ENCODE data around the gene CAPZB. TPM values are rescaled to one million over a fixed set of nuclear protein-coding genes. Genes with fewer than 3 reads are reported as not detected.

The CAPZB gene
- polyA plus RNA-seq, 3 donors: 290 to 504 (median 407) TPM

DNA sequence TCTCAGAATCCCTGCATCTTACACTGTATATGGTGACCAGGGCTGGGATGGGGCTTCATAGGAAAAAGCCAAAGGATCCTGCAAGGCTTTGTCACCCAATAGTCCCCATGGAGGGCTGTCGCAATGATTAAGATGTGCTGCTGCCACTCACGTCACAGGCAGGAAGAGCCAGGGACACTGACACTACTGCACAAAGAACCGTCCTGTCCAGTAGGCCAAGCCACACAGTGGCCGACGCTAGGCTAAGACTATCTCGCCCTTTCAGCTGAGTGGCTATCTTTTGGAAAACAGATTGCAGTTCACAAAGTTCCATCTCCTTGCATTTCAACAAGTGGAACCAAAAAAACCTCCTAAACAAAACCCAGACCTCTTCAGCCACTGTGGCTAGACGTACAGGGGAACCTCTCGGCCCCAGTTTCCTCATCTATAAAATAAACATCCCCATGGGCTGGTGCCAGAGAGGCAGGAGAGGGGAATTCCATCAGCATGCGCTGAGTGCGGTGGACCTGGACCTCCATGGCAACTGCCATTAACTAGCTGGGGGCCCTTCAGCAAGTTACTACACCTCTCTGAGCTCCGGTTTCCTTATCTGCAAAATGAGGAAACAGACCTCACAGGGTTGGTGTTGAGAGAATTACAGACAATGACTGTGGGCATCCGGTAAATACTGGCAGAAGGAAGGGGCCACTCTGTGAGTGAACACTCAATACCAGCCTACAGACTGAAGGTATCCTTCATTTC is 8.7 kb downstream of the CAPZB start:
- Histone ChIP-seq H3K27me3 (ENCODE audit: control insufficient read depth in 2 of 2, insufficient read depth in 2 of 2, low read length in 2 of 2) (no peaks in the 10 kb centered on the region), H4K20me1 (ENCODE audit: insufficient read depth, low read length) (peaks cover 99% of the 10 kb centered on the region), H3K79me2 (ENCODE audit: insufficient read depth, low read length) (peaks cover 100% of the 10 kb centered on the region)

DNA sequence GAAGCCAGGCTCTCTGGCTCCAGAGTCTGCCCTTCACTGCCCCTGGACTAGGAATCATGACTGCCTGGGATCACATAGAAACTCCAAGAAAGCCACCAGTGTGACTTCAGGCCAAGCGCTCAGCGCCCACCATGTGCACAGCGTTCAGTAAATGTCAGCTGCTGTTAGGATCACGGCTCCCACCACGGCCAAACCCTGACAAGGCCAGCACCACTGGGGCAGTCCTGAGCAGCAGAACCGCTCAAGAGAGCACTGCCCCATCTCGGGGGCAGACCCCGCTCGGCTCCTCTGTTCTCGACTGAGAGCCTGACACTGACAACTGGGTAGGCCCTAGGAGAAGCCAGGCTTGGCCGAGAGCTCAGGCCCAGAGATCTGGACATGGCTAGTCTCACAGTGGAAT is 10.0 kb downstream of the CAPZB start:
- Mint-ChIP-seq H3K27ac (peak overlapping the region in 6 of 7 donors; percentile 13 to 97 (median 58)), H3K36me3 (peaks cover 42 to 61% of the 10 kb centered on the region in 2 donors), H3K4me1 (peaks cover 82% of the 10 kb centered on the region), H3K27me3 (ENCODE audit: low read depth in 3 of 3) (peaks cover 0 to 4% (median 0%) of the 10 kb centered on the region in 3 donors), H3K9me3 (no peaks in the 10 kb centered on the region), H3K4me3 (no peak overlapping the region)
- TF ChIP-seq, protein P1, sequence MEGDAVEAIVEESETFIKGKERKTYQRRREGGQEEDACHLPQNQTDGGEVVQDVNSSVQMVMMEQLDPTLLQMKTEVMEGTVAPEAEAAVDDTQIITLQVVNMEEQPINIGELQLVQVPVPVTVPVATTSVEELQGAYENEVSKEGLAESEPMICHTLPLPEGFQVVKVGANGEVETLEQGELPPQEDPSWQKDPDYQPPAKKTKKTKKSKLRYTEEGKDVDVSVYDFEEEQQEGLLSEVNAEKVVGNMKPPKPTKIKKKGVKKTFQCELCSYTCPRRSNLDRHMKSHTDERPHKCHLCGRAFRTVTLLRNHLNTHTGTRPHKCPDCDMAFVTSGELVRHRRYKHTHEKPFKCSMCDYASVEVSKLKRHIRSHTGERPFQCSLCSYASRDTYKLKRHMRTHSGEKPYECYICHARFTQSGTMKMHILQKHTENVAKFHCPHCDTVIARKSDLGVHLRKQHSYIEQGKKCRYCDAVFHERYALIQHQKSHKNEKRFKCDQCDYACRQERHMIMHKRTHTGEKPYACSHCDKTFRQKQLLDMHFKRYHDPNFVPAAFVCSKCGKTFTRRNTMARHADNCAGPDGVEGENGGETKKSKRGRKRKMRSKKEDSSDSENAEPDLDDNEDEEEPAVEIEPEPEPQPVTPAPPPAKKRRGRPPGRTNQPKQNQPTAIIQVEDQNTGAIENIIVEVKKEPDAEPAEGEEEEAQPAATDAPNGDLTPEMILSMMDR (IDR thresholded peaks at IDR 0.05): no peak
- Histone ChIP-seq H3K9ac (ENCODE audit: insufficient read depth, low read length, poor library complexity, severe bottlenecking) (no peak overlapping the region), H3K27me3 (ENCODE audit: control insufficient read depth in 2 of 2, insufficient read depth in 2 of 2, low read length in 2 of 2) (no peaks in the 10 kb centered on the region), H3K4me3 (replicated peaks in 1 of 3; ENCODE audit: low read depth in 2 of 3, low read length in 3 of 3) (no peak overlapping the region), H3K4me2 (replicated peaks; ENCODE audit: extremely low read depth, low read length, poor library complexity, severe bottlenecking) (no peak overlapping the region), H3K9me3 (replicated peaks in 1 of 2; ENCODE audit: control insufficient read depth in 1 of 2, insufficient read depth in 1 of 2, low read length in 2 of 2) (no peaks in the 10 kb centered on the region), H2AFZ (ENCODE audit: insufficient read depth, low read depth, low read length, poor library complexity, severe bottlenecking) (no peak overlapping the region), H3K36me3 (replicated peaks in 1 of 2; ENCODE audit: control insufficient read depth in 1 of 2, insufficient read depth in 2 of 2, low read length in 2 of 2) (peaks cover 4 to 56% of the 10 kb centered on the region in 2 donors), H4K20me1 (ENCODE audit: insufficient read depth, low read length) (peaks cover 98% of the 10 kb centered on the region), H3K27ac (ENCODE audit: low read depth in 1 of 2, low read length in 2 of 2) (peak overlapping the region; percentile 19 to 92), H3K79me2 (ENCODE audit: insufficient read depth, low read length) (peaks cover 100% of the 10 kb centered on the region), H3K4me1 (ENCODE audit: control insufficient read depth in 1 of 2, insufficient read depth in 2 of 2, low read length in 2 of 2) (peaks cover 61 to 71% of the 10 kb centered on the region in 2 donors)
- DNase-seq: no peak
- 99% methylated on average over 10 of the region's 11 CpGs for WGBS (ENCODE audit: insufficient coverage)
- intact Hi-C loops (cut with micrococcal nuclease): loop anchor here in 1 of 2 donors (5.0 kb wide), 2 partner anchors 38 to 83 kb away; no protein-coding TSS in a partner anchor

More for the DNA sequence above, 8.7 kb downstream of the CAPZB start:
- peaks cover 80% of the 10 kb centered on the region for H3K4me1 Mint-ChIP-seq
- TF ChIP-seq, protein P1 (IDR thresholded peaks at IDR 0.05): no peak
- DNase-seq: peak; percentile 70 to 82 (median 72)
- H3K4me3 ChIP-seq (replicated peaks in 1 of 3; ENCODE audit: low read depth in 2 of 3, low read length in 3 of 3): peak overlapping the region; percentile 2 to 60 (median 21)
- peak overlapping the region; percentile 57 for H3K9ac ChIP-seq (ENCODE audit: insufficient read depth, low read length, poor library complexity, severe bottlenecking)
- H3K4me2 ChIP-seq (replicated peaks; ENCODE audit: extremely low read depth, low read length, poor library complexity, severe bottlenecking): peak overlapping the region; percentile 78
- no peaks in the 10 kb centered on the region for H3K9me3 Mint-ChIP-seq
- peaks cover 4 to 56% of the 10 kb centered on the region in 2 donors for H3K36me3 ChIP-seq (replicated peaks in 1 of 2; ENCODE audit: control insufficient read depth in 1 of 2, insufficient read depth in 2 of 2, low read length in 2 of 2)
- no peaks in the 10 kb centered on the region for H3K9me3 ChIP-seq (replicated peaks in 1 of 2; ENCODE audit: control insufficient read depth in 1 of 2, insufficient read depth in 1 of 2, low read length in 2 of 2)
- peaks cover 57 to 71% of the 10 kb centered on the region in 2 donors for H3K4me1 ChIP-seq (ENCODE audit: control insufficient read depth in 1 of 2, insufficient read depth in 2 of 2, low read length in 2 of 2)
- intact Hi-C loops (cut with micrococcal nuclease): loop anchor here in 1 of 2 donors (5.0 kb wide), 2 partner anchors 39 to 84 kb away; no protein-coding TSS in a partner anchor
- no peak overlapping the region for H2AFZ ChIP-seq (ENCODE audit: insufficient read depth, low read depth, low read length, poor library complexity, severe bottlenecking)
- peak overlapping the region; percentile 95 to 98 (median 96) for H3K27ac Mint-ChIP-seq
- peak overlapping the region; percentile 74 to 91 for H3K4me3 Mint-ChIP-seq
- 36% methylated on average over 6 of the region's 12 CpGs for WGBS (ENCODE audit: insufficient coverage)
- peaks cover 0 to 4% (median 0%) of the 10 kb centered on the region in 3 donors for H3K27me3 Mint-ChIP-seq (ENCODE audit: low read depth in 3 of 3)
- peak overlapping the region; percentile 83 to 92 for H3K27ac ChIP-seq (ENCODE audit: low read depth in 1 of 2, low read length in 2 of 2)
- peaks cover 33 to 60% of the 10 kb centered on the region in 2 donors for H3K36me3 Mint-ChIP-seq

Measured in CD14-positive monocyte (primary cell).